Measurements from ENCODE around the gene FAM174A. TPM values are rescaled to one million over a fixed set of nuclear protein-coding genes. Genes with fewer than 3 reads are reported as not detected.

The FAM174A gene
- total RNA-seq, 1 donor from 2014 or later = 16.4 TPM

- Histone ChIP-seq H2AFZ (ENCODE audit: low read depth, low read length) (no peak overlapping the region), H3K9me3 (ENCODE audit: insufficient read depth, low read depth, low read length) (no peaks in the 10 kb centered on the region), H3K4me1 (ENCODE audit: insufficient read depth, low read length) (peaks cover 12% of the 10 kb centered on the region), H3K27me3 (ENCODE audit: insufficient read depth, low read length) (no peaks in the 10 kb centered on the region), H3K4me2 (ENCODE audit: low read length) (no peak overlapping the region), H3K27ac (ENCODE audit: low read depth, low read length) (no peak overlapping the region), H3K36me3 (ENCODE audit: insufficient read depth, low read length) (no peaks in the 10 kb centered on the region), H3K9ac (ENCODE audit: low read length) (no peak overlapping the region), H3K79me2 (ENCODE audit: insufficient read depth, low read length) (no peaks in the 10 kb centered on the region), H4K20me1 (ENCODE audit: insufficient read depth, low read length) (no peaks in the 10 kb centered on the region), H3K4me3 (ENCODE audit: insufficient read depth, low read depth, low read length) (no peak overlapping the region)
- H3K4me1 Mint-ChIP-seq (ENCODE audit: low read depth, unreplicated experiment) = peaks cover 11% of the 10 kb centered on the region
- TF ChIP-seq, protein P1, sequence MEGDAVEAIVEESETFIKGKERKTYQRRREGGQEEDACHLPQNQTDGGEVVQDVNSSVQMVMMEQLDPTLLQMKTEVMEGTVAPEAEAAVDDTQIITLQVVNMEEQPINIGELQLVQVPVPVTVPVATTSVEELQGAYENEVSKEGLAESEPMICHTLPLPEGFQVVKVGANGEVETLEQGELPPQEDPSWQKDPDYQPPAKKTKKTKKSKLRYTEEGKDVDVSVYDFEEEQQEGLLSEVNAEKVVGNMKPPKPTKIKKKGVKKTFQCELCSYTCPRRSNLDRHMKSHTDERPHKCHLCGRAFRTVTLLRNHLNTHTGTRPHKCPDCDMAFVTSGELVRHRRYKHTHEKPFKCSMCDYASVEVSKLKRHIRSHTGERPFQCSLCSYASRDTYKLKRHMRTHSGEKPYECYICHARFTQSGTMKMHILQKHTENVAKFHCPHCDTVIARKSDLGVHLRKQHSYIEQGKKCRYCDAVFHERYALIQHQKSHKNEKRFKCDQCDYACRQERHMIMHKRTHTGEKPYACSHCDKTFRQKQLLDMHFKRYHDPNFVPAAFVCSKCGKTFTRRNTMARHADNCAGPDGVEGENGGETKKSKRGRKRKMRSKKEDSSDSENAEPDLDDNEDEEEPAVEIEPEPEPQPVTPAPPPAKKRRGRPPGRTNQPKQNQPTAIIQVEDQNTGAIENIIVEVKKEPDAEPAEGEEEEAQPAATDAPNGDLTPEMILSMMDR (IDR thresholded peaks at IDR 0.05; ENCODE audit: insufficient read depth, low read depth, low read length) = no peak
- TF ChIP-seq EZH2 (IDR thresholded peaks at IDR 0.05; ENCODE audit: insufficient read depth, low read length) = no peak
- H3K36me3 Mint-ChIP-seq (ENCODE audit: low read depth, unreplicated experiment) = no peaks in the 10 kb centered on the region
- no peak overlapping the region for H3K4me3 Mint-ChIP-seq (ENCODE audit: unreplicated experiment)
- DNase-seq (ENCODE audit: low read depth) = no peak
- no peaks in the 10 kb centered on the region for H3K9me3 Mint-ChIP-seq (ENCODE audit: unreplicated experiment)
- H3K27ac Mint-ChIP-seq (ENCODE audit: unreplicated experiment) = no peak overlapping the region
- H3K27me3 Mint-ChIP-seq (ENCODE audit: low read depth, unreplicated experiment) = no peaks in the 10 kb centered on the region
- no peak for FAIRE-seq
Observed at GRCh38 chr5:100590867-100591266, 55.7 kb downstream of the FAM174A start.

GRCh38 chr5:100595152-100595811, 60.1 kb downstream of the FAM174A start:
- no peaks in the 10 kb centered on the region for H3K79me2 ChIP-seq (ENCODE audit: insufficient read depth, low read length)
- peak overlapping the region; percentile 65 for H3K9ac ChIP-seq (ENCODE audit: low read length)
- no peaks in the 10 kb centered on the region for H3K9me3 Mint-ChIP-seq (ENCODE audit: unreplicated experiment)
- H2AFZ ChIP-seq (ENCODE audit: low read depth, low read length) = peak overlapping the region; percentile 77
- H3K9me3 ChIP-seq (ENCODE audit: insufficient read depth, low read depth, low read length) = no peaks in the 10 kb centered on the region
- peak overlapping the region; percentile 41 for H3K4me3 ChIP-seq (ENCODE audit: insufficient read depth, low read depth, low read length)
- DNase-seq (ENCODE audit: low read depth) = peak; percentile 97
- H3K4me3 Mint-ChIP-seq (ENCODE audit: unreplicated experiment) = no peak overlapping the region
- H3K27ac ChIP-seq (ENCODE audit: low read depth, low read length) = peak overlapping the region; percentile 92
- H3K4me1 ChIP-seq (ENCODE audit: insufficient read depth, low read length) = peaks cover 18% of the 10 kb centered on the region
- H3K27ac Mint-ChIP-seq (ENCODE audit: unreplicated experiment) = peak overlapping the region; percentile 88
- no peak for TF ChIP-seq EZH2 (IDR thresholded peaks at IDR 0.05; ENCODE audit: insufficient read depth, low read length)
- TF ChIP-seq, protein P1 (IDR thresholded peaks at IDR 0.05; ENCODE audit: insufficient read depth, low read depth, low read length) = no peak
- H3K27me3 Mint-ChIP-seq (ENCODE audit: low read depth, unreplicated experiment) = no peaks in the 10 kb centered on the region
- H3K4me1 Mint-ChIP-seq (ENCODE audit: low read depth, unreplicated experiment) = peaks cover 26% of the 10 kb centered on the region
- H4K20me1 ChIP-seq (ENCODE audit: insufficient read depth, low read length) = no peaks in the 10 kb centered on the region
- peak; percentile 97 for FAIRE-seq
- H3K36me3 ChIP-seq (ENCODE audit: insufficient read depth, low read length) = no peaks in the 10 kb centered on the region
- no peaks in the 10 kb centered on the region for H3K36me3 Mint-ChIP-seq (ENCODE audit: low read depth, unreplicated experiment)
- peak overlapping the region; percentile 84 for H3K4me2 ChIP-seq (ENCODE audit: low read length)
- H3K27me3 ChIP-seq (ENCODE audit: insufficient read depth, low read length) = no peaks in the 10 kb centered on the region

DNA sequence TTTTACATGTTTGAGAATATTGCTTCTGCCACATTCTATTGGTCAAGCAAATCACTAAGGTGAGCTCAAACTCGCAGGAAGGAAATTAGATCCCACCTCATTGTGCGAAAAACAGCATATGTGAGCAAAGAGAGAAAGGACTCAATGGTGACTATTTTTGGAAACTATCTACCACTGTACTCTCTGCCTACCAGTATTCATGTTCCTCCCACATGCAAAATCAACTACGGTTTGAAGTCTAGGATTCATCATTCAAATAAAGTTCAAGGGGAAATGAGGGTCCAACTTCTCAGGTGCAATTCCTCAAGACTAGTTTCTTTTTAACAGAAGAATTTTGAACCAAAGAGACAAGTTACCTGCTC, 60.6 kb downstream of the FAM174A start:
- no peak for FAIRE-seq
- Mint-ChIP-seq H3K27ac (ENCODE audit: unreplicated experiment) (peak overlapping the region; percentile 88), H3K9me3 (ENCODE audit: unreplicated experiment) (no peaks in the 10 kb centered on the region), H3K36me3 (ENCODE audit: low read depth, unreplicated experiment) (no peaks in the 10 kb centered on the region), H3K27me3 (ENCODE audit: low read depth, unreplicated experiment) (no peaks in the 10 kb centered on the region), H3K4me3 (ENCODE audit: unreplicated experiment) (no peak overlapping the region), H3K4me1 (ENCODE audit: low read depth, unreplicated experiment) (peaks cover 26% of the 10 kb centered on the region)
- Histone ChIP-seq H3K27ac (ENCODE audit: low read depth, low read length) (peak overlapping the region; percentile 92), H3K9me3 (ENCODE audit: insufficient read depth, low read depth, low read length) (no peaks in the 10 kb centered on the region), H4K20me1 (ENCODE audit: insufficient read depth, low read length) (no peaks in the 10 kb centered on the region), H3K79me2 (ENCODE audit: insufficient read depth, low read length) (no peaks in the 10 kb centered on the region), H3K4me2 (ENCODE audit: low read length) (peak overlapping the region; percentile 84), H3K9ac (ENCODE audit: low read length) (peak overlapping the region; percentile 65), H3K36me3 (ENCODE audit: insufficient read depth, low read length) (no peaks in the 10 kb centered on the region), H2AFZ (ENCODE audit: low read depth, low read length) (peak overlapping the region; percentile 77), H3K27me3 (ENCODE audit: insufficient read depth, low read length) (no peaks in the 10 kb centered on the region), H3K4me3 (ENCODE audit: insufficient read depth, low read depth, low read length) (peak overlapping the region; percentile 41), H3K4me1 (ENCODE audit: insufficient read depth, low read length) (peaks cover 18% of the 10 kb centered on the region)
- no peak for DNase-seq (ENCODE audit: low read depth)
- TF ChIP-seq, protein P1 (IDR thresholded peaks at IDR 0.05; ENCODE audit: insufficient read depth, low read depth, low read length) = no peak
- no peak for TF ChIP-seq EZH2 (IDR thresholded peaks at IDR 0.05; ENCODE audit: insufficient read depth, low read length)

Measured in astrocyte (in vitro differentiated cells and primary cell).